Nucleus accumbens (tissue), 56 donors: ENCODE results near the gene BCAT1.
A peak's percentile ranks its signal among the peaks of the same experiment; 100 is the strongest.

Source experiments
- DNase-seq, 56 donors: peaks; one replicate each; lab custom pipeline; 2025; lab: John Stamatoyannopoulos, UW

Gene BCAT1, protein sequence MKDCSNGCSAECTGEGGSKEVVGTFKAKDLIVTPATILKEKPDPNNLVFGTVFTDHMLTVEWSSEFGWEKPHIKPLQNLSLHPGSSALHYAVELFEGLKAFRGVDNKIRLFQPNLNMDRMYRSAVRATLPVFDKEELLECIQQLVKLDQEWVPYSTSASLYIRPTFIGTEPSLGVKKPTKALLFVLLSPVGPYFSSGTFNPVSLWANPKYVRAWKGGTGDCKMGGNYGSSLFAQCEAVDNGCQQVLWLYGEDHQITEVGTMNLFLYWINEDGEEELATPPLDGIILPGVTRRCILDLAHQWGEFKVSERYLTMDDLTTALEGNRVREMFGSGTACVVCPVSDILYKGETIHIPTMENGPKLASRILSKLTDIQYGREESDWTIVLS

DNA sequence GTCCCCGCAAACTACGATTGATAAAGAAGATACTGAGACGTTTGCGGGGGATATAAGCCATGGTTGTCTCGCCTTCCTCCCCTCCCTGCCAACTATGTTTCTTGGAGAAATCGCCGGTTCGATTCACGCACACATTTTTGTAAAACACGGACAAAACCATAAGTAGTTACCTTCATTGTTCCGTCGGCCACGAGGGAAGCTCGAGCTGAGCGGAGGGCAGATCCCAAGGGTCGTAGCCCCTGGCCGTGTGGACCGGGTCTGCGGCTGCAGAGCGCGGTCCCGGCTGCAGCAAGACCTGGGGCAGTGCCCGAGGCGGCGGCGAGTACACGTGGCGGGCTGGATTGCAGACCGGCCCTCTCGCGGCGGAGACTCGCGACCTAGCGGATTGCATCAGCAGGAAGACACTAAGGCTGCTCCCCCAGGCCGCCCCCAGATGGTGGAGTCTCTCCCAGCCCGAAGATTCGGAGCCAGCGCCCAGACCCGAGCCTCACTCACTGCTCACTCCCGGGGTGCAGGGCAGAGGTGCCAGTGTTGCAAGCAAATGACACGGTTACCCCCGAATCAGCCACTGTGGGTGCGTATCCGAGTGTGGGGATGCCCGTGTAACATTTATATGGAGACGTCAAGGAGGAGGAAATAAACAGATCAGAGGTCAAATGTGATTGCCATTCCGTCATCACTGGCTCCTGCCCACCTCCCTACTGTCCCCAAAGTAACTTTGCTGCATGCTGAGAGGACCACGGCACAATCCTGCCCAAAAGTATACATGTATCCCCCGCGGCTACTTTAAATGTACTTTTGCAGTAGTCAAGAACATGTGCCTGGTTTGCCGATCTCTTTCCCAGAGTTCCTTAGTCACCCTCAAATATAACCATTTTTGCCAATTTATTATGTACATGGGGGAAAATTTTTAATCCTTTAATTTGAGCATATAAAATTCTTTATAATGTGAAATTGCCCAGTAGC, at the start of gene BCAT1:
BCAT1 (minus strand) TSS at position 345 of the 966 bp plus-strand sequence; CDS start at position 176, 169 bp downstream.
- peak in 37 of 56 donors; percentile 6 to 69 (median 20) for DNase-seq

DNA sequence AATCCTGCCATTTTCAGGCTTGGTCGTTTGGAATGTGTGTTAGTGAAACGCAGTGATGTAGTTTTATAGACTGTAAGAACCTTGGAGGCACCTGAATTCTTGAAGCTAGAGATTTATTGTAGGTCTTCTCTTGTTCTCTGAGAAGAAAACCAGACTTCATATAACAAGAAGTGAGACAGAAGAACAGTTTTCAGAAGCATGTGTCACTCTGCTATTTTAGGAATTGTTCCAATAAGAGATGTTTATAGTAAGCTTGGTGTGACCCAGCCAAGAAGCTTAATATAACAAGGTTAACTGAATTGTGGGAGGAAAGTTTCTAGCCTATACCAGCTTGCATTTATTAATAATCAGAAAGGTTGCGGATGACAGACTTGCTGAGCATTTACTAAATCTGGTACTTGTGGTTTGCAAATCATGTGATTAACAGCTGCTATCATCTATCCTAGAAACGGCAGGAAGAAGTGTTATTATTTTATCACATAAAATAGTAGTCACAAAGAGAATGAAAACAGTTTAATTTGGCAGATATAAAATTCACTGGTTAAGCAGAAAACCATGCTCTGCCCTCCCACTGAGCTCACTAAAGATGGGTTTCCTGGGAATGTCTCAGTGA, 49.2 kb upstream of the BCAT1 start:
- DNase-seq, result no peak

DNA sequence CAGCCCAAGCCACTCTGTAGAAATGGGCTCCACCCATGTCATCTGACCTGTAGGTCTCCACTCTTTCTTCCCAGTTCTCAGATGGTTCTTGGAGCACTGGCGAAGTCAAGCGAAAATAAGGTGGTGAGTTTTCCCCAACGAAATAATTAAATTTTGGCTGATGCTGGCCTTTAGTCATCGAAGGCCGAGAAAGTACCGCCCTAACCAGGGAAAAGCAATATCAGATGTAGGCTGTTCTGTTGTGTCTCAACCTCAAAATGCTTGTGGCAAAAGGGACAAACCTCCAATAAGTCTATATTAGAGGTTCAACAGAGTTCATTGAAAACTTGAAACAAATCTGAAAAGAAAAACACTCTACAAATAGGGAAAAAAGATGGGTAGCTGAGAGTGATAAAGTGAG, 48.6 kb upstream of the BCAT1 start:
- DNase-seq, result no peak

DNA sequence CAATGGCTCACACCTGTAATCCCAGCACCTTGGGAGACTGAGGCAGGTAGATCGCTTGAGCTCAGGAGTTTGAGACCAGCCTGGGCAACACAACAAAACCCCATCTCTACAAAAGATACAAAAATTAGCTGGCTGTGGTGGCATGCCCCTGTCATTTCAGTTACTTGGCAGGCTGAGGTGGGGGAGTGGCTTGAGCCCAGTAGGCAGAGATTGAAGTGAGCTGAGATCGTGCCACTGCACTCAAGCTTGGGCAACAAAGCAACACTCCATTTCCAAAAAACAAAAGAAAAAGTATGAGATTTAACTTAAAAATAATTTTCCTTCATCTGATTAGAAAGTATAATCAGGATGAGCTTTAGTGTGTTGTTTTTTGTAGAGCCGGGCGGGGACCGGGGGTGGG, 47.9 kb upstream of the BCAT1 start:
- no peak for DNase-seq

DNA sequence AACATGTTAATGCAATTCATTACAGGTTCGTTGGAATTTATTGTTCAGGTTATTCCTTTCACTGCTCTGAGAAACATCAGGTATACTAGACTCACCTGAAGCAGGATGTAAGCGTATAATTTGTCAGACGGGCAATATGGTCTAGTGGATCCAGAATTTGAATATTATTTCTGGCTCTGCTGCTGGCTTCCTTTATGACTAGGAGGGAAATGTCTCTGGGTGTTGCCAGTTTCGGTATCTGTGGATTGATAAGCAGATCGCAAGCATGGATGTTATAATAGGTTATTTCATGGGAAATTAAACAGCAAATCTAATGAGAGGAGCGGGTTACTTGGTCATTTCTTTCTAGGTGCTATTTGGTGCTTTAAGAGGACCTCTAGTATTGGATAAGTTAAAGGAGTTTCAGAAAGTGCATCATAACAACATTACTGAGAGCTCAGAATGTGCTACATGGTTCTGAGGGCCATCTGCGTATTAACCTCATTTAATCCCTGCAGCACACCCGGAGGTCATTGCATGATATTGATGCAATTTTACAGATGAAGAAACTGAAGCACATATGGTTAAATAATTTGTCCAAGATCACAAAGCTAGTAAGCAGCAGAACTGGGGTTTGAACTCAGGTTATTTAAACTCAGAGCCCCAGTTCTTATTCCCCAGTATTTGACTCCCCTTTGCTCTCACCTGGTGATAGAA, 47.3 kb upstream of the BCAT1 start:
- DNase-seq, result no peak

DNA sequence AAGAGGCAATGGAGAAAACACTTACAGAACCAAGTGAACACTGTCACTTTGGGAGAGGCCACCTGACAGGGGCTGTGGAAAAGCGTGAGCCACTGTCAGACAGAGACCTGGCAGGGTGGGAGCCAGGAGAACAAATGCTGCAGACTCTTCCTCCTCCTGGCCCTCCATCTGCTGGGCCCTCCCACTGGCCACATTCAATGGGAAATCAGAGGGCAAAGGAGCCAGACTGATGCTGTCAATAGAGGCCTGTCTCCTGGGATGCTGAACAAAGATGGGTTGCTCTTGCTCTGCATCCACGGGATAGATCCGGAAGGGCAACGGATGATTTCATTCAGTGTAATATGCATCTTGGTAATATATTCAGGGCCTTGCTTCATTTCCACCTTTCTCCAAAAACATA, 44.9 kb upstream of the BCAT1 start:
- no peak for DNase-seq

DNA sequence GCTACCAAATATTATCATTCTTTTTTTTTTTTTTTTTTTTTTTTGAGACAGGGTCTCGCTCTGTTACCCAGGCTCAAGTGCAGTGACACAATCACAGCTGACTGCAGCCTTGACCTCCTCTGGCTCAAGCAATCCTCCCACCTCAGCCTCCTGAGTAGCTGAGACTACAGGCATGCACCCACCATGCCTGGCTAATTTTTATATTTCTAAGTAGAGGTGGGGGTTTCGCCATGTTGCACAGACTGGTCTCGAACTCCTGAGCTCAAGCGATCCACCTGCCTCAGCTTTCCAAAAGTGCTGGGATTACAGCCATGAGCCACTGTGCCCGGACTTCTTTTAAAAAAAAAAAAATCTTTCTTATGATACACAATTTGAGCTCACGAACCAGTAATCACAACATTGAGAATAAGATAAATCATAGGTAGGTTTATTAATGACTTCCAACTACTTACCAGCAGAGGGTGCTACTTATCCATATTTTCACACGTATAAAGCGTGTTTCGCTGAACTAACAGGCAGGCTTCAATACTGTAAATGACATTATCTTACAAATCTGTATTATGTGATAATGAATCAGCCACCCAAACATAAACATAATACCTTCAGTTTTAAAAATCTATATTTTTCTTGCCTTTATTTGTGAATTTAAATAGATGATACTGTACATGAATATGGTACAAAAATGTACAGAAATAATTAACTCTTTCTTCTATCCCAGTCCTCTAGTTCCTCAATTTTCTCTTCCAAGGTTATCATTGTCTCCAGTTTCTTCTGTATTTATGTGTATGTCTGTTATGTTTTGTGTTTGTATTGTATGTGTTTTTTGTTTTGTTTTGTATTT, 42.5 kb upstream of the BCAT1 start:
- DNase-seq, result no peak

DNA sequence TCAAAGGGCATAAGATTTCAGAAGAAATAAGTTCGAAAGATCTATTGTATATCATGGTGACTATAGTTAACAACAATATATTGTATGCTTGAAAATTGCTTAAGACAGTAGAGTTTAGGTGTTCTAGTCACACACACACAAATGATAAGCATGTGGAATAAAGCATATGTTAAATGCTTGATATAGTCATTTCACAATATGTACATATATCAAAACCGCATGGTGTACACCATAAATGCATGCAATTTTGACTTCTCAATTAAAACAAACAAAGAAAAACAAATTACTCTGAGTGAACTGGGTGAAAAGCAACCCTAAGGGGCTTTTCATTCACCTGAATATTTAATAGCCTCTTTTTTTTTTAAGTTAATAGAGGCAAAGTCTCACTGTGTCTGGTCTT, 40.3 kb upstream of the BCAT1 start:
- no peak for DNase-seq

DNA sequence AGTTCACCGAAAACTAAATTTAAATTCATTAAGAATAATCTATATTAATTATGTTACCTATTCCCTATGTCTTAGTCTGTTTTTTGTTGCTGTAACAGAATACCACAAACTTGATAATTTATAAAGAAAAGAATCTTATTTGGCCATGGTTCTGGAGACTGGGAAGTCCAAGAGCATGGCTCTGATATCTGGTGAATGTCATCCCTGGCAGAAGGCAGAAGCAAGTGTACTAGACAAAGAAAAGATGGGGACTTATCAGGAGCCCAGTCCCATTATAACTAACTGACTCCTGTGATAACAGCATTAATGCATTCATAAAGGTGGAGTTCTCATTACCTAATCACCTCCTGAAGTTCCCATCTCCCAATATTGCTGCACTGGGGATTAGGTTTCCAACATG, 33.3 kb upstream of the BCAT1 start:
- no peak for DNase-seq

DNA sequence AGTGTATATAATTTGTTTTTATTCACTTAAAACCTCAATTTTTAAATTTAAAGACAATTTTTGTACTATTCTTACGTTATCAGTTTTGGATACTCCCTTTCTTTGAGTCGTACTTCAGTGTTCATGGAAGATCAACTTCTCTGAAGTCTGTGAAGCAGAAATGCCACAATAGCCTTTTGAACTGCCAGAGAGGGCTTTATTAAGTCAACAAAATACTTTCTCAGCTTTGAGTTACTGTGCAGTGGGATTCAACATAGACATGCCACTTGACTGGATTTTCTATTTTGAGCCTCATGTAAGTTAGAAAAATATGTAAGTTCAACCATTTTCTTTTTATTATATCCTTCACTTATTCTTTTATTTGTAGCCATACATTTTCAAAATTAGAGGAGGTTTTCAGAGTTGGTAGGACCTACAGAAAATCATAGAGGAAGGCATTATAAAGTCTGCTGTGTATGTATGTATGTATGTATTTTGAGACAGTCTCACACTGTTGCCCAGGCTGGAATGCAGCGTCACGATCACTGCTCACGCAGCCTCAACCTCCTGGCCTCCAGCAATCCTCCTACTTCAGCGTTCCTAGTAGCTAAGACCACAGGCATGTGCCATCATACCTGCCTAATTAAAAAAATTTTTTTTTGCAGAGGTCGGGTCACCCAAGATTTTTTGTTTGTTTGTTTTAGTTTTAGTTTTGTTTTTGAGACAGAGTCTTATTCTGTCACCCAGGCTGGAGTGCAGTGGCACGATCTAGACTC, 31.3 kb upstream of the BCAT1 start:
- DNase-seq, result no peak

DNA sequence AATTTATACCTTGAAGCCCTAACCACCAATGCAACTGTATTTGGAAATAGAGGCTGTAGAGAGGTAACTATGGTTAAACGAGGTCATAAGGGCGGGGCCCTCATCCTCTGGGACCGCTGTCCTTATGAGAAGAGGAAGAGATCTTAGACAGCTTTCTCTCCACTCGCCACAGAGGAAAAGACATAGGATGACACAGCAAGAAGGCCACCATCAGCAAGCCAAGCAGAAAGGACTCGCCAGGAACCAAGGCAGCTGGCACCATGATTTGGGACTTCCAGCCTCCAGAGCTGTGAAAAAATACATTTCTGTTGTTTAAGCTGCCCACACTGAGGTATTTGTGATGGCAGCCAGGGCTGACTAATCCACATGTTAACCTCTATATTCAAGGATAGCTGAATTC, 30.4 kb upstream of the BCAT1 start:
- DNase-seq, result no peak

DNA sequence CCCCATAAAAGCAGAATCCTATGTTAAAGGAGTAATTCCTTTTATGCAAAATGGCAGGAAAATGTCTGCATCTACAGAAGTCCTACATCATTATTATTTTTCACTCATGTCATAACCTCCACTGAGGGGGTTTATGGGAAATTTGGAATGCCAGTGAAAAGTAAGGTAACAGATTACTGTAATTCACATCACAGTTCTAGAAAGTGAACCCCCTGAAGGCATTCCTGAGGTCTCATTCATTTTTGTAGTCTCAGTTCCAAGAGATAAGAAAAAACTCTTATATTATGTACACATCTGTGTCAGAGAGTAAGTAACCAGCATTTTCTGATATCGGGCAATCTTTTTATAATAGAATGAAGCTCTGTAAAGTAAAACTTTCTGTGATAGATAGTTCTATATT, 28.8 kb upstream of the BCAT1 start:
- no peak for DNase-seq

DNA sequence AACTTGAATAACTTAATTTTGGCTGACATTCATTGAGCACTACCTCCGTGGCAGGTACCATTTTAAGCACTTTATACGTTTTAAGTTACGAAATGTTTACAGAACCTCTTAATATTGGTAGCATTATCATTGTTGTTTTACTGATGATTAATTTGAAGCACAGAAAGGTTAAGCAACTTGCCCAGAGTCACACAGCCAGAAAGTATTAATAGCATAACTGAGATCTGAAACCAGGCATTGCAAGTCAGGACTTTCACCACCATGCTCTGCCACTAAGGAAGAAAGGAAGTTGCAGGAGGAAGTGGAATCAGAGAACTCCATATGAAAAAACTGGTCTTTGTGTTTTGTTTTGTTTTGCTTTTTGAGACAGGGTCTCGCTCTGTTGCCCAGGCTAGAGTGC, 28.2 kb upstream of the BCAT1 start:
- no peak for DNase-seq

DNA sequence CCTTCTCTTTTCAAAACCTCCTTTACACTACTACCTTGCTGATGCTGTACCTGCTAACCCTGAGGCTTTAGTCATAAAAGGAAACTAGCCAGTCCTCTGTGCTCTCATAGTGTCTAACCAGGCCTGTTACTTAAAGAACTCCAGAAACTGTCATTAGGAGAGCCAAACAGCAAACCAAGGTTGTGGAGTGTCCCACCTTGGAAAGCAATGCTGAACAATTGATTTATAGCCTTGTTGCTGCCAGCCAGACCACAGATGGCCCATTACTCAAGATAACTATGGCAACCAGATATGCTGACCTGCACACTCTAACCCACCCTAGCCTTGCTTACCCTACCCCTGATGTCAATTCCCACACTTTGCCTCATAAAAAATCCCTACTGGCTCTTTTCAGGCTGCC, 26.5 kb upstream of the BCAT1 start:
- no peak for DNase-seq

DNA sequence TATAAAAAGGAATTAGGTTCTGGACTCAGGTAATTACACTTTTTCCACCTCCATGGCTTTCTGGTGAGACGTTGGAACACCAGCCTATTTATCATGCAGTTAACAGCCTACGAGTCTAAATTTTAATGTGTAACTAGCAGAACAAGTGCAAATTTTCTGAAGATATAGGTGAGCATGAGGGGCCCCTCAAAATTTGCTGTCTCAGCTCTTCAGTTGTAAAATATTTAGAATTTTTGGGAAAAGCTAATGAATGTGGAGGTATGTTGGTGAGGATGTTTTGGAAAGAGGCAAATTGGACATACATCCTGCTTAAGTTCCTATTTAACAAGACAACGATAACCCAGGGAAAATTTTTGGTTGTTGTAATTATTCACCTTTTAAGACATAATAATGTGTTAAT, 25.3 kb upstream of the BCAT1 start:
- DNase-seq, result no peak

DNA sequence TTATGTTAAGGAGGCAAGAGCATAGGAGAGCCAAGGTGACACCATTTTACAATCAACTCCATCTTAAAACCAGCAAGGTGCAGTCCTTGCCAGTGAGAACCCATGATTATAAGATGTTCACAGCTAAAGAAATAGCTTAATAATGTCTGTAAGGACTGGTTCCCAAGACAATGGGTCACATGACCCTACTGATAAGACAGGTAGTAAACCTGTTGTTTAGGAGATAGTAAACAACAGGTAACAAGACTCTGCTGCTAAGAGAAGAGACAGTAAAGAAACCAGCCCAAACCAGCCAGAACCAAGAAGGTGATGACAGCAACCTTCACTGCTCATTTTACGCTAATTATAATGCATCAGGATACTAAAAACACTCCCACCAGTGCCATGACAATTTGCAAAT, 23.2 kb upstream of the BCAT1 start:
- no peak for DNase-seq

DNA sequence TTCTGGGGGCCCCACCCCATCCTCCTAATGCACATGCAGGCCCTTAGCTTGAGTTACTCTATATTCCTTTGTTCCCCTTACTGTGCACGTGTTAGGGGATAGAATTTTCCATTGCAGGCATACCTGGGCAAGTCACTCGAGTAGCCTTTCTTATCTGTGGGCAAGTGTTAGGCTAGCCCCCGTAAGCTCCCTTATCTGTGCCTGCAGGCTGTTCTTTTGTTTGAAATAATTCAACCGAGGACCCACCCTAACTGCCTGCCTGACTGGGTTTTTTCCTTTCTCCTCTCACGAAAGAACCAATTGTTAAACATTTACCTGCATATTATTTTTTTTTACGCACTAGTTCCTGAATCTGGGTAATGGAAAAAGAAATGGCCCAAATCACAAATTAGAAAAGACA, 21.3 kb upstream of the BCAT1 start:
- no peak for DNase-seq

DNA sequence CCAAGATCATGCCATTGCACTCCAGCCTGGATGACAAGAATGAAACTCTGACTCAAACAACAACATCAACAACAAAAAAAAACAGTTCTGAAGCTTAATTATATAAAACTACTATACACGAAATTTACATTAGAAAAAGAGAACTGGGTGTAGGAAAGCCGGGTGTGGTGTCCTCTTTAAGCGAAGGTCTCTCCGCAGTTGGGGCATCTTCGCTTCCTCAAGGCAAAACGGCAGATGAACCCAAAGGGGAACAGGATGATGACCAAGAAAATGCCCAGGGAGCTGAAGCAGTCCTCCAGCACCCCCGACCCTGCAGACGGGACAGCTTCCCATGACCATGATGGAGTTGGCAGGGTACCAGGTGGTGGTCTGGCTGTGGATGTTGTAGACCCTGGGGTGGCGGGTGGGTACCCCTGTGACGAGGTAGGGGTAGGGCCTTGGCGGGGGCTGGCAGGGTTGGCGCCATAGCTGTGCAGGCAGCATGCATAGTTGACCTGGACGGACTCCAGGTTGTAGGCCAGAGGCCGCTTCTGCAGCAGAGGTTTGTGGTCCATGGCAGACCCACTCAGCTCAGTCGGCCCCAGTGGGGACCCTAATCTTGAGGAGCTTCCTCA, 18.2 kb upstream of the BCAT1 start:
- no peak for DNase-seq

DNA sequence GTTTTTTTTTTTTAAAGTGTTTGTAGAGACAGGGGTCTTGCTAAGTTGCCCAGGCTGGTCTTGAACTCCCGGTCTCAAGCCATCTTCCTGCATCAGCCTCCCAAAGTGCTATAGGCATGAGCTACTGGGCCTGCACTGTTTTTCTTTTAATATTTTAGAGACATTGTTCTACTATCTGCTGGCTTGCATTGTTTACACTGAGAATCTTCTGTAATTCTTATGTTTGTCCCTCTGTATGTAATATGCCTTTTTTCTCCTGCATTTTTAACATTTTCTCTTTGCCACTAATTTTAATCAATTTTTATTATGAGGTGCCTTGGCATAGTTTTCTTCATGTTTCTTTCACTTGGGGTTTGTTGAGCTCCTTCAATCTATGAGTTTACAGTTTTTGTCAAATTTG, 15.4 kb upstream of the BCAT1 start:
- DNase-seq, result no peak
